Left ventricle myocardium superior (tissue), 1 donor: Measurements from ENCODE around the gene CIB4. TPM values are rescaled to one million over a fixed set of nuclear protein-coding genes. Genes with fewer than 3 reads are reported as not detected.

ENCODE experiments used
- ATAC-seq: fragments of 200-7000 bp; cut with Tn5 transposase; one replicate; pipeline ENCODE4 v1.9.1; 2020; ENCODE audit warnings: mild to moderate bottlenecking, moderate library complexity
- DNase-seq: peaks from one replicate; pipeline ENCODE4 v3.0.0-alpha.2; 2020
- intact Hi-C: fragments of 100-400 bp; cut with micrococcal nuclease; formaldehyde crosslinking; loops from one replicate; pipeline ENCODE4 v1.11.0; 2022
- total RNA-seq: library from RNA; stranded (reverse); fragmentation: NEBNext Ultra II Directional; extraction: Animal tissue kit (Norgen Biotek cat#: 25700); gene quantifications from one replicate; pipeline ENCODE4 v1.2.1, GENCODE V29; 2021
- donor health status: DM: no; HTN: yes; CAD: no; lungs with severe emphysema.

The CIB4 gene
- total RNA-seq, 1 donor from 2014 or later = not detected

- intact Hi-C loops = no loop called here
- ATAC-seq (peak; percentile 49), DNase-seq (no peak)
Observed at GRCh38 chr2:26562811-26563645, 78.1 kb downstream of the CIB4 start.

GRCh38 chr2:26561918-26562810 is 79.0 kb downstream of the CIB4 start:
- intact Hi-C loops = no loop called here
- peak; percentile 75 for DNase-seq
- peak; percentile 94 for ATAC-seq

GRCh38 chr2:26561376-26561775 is 79.8 kb downstream of the CIB4 start:
- DNase-seq (no peak), ATAC-seq (no peak)
- intact Hi-C loops = no loop called here

- no peak for DNase-seq
- no peak for ATAC-seq
- intact Hi-C loops = no loop called here
Observed at GRCh38 chr2:26560892-26561291, 80.3 kb downstream of the CIB4 start.

- intact Hi-C loops = no loop called here
- no peak for ATAC-seq
- DNase-seq = no peak
Observed at GRCh38 chr2:26559556-26559955, 81.6 kb downstream of the CIB4 start.

- ATAC-seq (no peak), DNase-seq (no peak)
- intact Hi-C loops = no loop called here
Observed at GRCh38 chr2:26559044-26559405, 82.1 kb downstream of the CIB4 start.

GRCh38 chr2:26558271-26559043 is 82.7 kb downstream of the CIB4 start:
- intact Hi-C loops = no loop called here
- DNase-seq = no peak

GRCh38 chr2:26557244-26557925 is 83.8 kb downstream of the CIB4 start:
- ATAC-seq (no peak), DNase-seq (no peak)
- intact Hi-C loops = no loop called here

More at GRCh38 chr2:26558271-26559043, 82.7 kb downstream of the CIB4 start:
- no peak for ATAC-seq

GRCh38 chr2:26556309-26557243 is 84.6 kb downstream of the CIB4 start:
- DNase-seq = no peak
- intact Hi-C loops = no loop called here
- ATAC-seq = no peak

- intact Hi-C loops = no loop called here
- no peak for ATAC-seq
- no peak for DNase-seq
Observed at GRCh38 chr2:26555246-26556133, 85.7 kb downstream of the CIB4 start.

- intact Hi-C loops = no loop called here
- ATAC-seq (no peak), DNase-seq (no peak)
Observed at GRCh38 chr2:26552641-26553374, 88.4 kb downstream of the CIB4 start.

GRCh38 chr2:26550276-26551015 is 90.7 kb downstream of the CIB4 start:
- intact Hi-C loops = no loop called here
- DNase-seq = no peak
- no peak for ATAC-seq

- intact Hi-C loops = no loop called here
- no peak for ATAC-seq
- no peak for DNase-seq
Observed at GRCh38 chr2:26542676-26543505, 98.3 kb downstream of the CIB4 start.

- no peak for ATAC-seq
- intact Hi-C loops = no loop called here
- no peak for DNase-seq
Observed at GRCh38 chr2:26542194-26542455, 99.0 kb downstream of the CIB4 start.
